Kidney (tissue), 14 donors: ENCODE measurements around the gene FHL3. TPM values are rescaled to one million over a fixed set of nuclear protein-coding genes. Genes with fewer than 3 reads are reported as not detected.

ENCODE experiments used
- DNase-seq, 5 donors: peaks; one replicate each; pipeline ENCODE4 v3.0.0-alpha.2; 2013 to 2020
- FAIRE-seq: peaks from 2 replicates; lab custom pipeline; 2012; peaks lifted over from hg19 to GRCh38; lab: Jason Lieb, UNC
- H3K27ac ChIP-seq, 2 donors: one replicate each; pipeline ENCODE4 v1.7.0; 2013; ENCODE audit warnings: low read depth in 2 of 2, low read length in 2 of 2, inconsistent platforms in 1 of 2
- H3K27me3 ChIP-seq: one replicate; pipeline ENCODE4 v1.7.1; 2013; ENCODE audit warnings: low read length, inconsistent platforms; ENCODE audit not compliant: control insufficient read depth, insufficient read depth
- H3K36me3 ChIP-seq, 3 donors: one replicate each; pipeline versions ENCODE4 v1.7.0 to v1.7.1; 2013; ENCODE audit warnings: low read length in 3 of 3, control low read depth in 1 of 3, inconsistent platforms in 1 of 3; ENCODE audit not compliant: insufficient read depth in 3 of 3, control insufficient read depth in 2 of 3
- H3K4me1 ChIP-seq, 3 donors: one replicate each; pipeline versions ENCODE4 v1.7.0 to v1.7.1; 2013; ENCODE audit warnings: low read length in 3 of 3, inconsistent platforms in 1 of 3, low read depth in 1 of 3; ENCODE audit not compliant: control insufficient read depth in 2 of 3, insufficient read depth in 2 of 3
- H3K4me3 ChIP-seq, 3 donors: one replicate each; pipeline versions ENCODE4 v1.7.0 to v1.8.1; 2013; ENCODE audit warnings: low read length in 3 of 3, control low read depth in 1 of 3, inconsistent platforms in 1 of 3
- H3K9ac ChIP-seq, 3 donors: one replicate each; pipeline versions ENCODE4 v1.7.0 to v1.7.1; 2013; ENCODE audit warnings: low read length in 3 of 3, control low read depth in 1 of 3, inconsistent platforms in 1 of 3
- H3K9me3 ChIP-seq, 3 donors: one replicate each; pipeline versions ENCODE4 v1.7.0 to v1.7.1; 2013; ENCODE audit warnings: low read length in 3 of 3, control low read depth in 1 of 3, inconsistent platforms in 1 of 3; ENCODE audit not compliant: control insufficient read depth in 2 of 3, insufficient read depth in 1 of 3
- CTCF ChIP-seq: IDR thresholded peaks from 3 replicates; pipeline ENCODE4 v1.5.1; 2012; ENCODE audit warnings: mild to moderate bottlenecking, moderate library complexity, borderline replicate concordance; ENCODE audit not compliant: insufficient read depth; ENCODE audit errors: extremely low read depth
- intact Hi-C: fragments of 100-400 bp; cut with DNase I; formaldehyde crosslinking; loops from one replicate; pipeline ENCODE4 v1.11.1; 2022
- polyA plus RNA-seq: library from polyadenylated mRNA; stranded (reverse); fragments of 350-450 nt; fragmentation: Illumina TruSeq; extraction: RNeasy Lipid Tissue Mini Kit (QIAGEN cat#74804); gene quantifications from one replicate; pipeline ENCODE4 v1.2.3, GENCODE V29; 2014; ENCODE audit warnings: low read depth, low replicate concordance; ENCODE audit not compliant: insufficient read depth
- total RNA-seq: library from RNA; stranded (reverse); fragmentation: NEBNext Ultra II Directional; extraction: Animal tissue kit (Norgen Biotek cat#: 25700); gene quantifications from one replicate; pipeline ENCODE4 v1.2.1, GENCODE V29; 2021
- donor health status: control.
- donor health status: control.
- donor health status: control.
- donor health status: control.
- donor health status: control.
- donor health status: DM: yes; HTN: yes; CAD: no.
- donor health status: Normal renal cell carcinoma (clear cell type).

Gene FHL3
- total and polyA plus RNA-seq, 2 donors from 2014 or later, result 8.2 to 19.6 TPM

- Histone ChIP-seq H3K9ac (no peak overlapping the region), H3K9me3 (no peaks in the 10 kb centered on the region), H3K4me1 (peaks cover 0 to 24% (median 5%) of the 10 kb centered on the region in 3 donors), H3K27me3 (no peaks in the 10 kb centered on the region), H3K4me3 (no peak overlapping the region), H3K36me3 (peaks cover 8 to 22% (median 21%) of the 10 kb centered on the region in 3 donors), H3K27ac (no peak overlapping the region)
- TF ChIP-seq CTCF, result no peak
- FAIRE-seq (no peak), DNase-seq (no peak)
- intact Hi-C loops, result no loop called here
Measured at GRCh38 chr1:38027201-38028104, 22.1 kb upstream of the FHL3 start.

- peaks cover 10 to 28% (median 25%) of the 10 kb centered on the region in 3 donors for H3K36me3 ChIP-seq
- H3K4me3 ChIP-seq, result no peak overlapping the region
- H3K27me3 ChIP-seq, result no peaks in the 10 kb centered on the region
- intact Hi-C loops, result no loop called here
- H3K9me3 ChIP-seq, result no peaks in the 10 kb centered on the region
- DNase-seq (peak in 4 of 5 donors; percentile 69 to 84 (median 78)), FAIRE-seq (no peak)
- TF ChIP-seq CTCF, result peak; percentile 56
- H3K27ac ChIP-seq, result no peak overlapping the region
- H3K4me1 ChIP-seq, result peaks cover 0 to 24% (median 5%) of the 10 kb centered on the region in 3 donors
- no peak overlapping the region for H3K9ac ChIP-seq
Measured at GRCh38 chr1:38026592-38027200, 21.4 kb upstream of the FHL3 start.

DNA sequence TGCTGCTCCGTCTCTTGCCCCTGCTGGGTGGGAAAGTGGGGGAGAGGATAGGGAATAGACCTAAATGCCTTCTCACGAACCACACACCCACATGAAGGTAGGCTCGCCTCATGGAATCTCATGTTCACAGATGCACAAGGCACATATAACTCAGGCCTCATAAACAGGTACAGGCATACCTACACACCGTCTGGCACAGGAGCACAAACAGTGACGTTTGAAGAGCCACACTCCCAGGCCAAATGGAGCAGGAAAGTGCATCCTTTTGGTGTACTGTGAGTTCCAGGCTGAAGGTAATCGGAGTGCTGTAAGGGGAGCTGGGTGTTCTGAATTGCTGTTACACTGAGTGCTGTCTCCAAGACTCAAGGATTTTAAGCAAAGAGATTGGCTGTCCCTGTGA, 20.4 kb upstream of the FHL3 start:
- Histone ChIP-seq H3K27ac (no peak overlapping the region), H3K27me3 (no peaks in the 10 kb centered on the region), H3K36me3 (peaks cover 10 to 28% (median 28%) of the 10 kb centered on the region in 3 donors), H3K4me3 (no peak overlapping the region), H3K9me3 (no peaks in the 10 kb centered on the region), H3K4me1 (peaks cover 0 to 16% (median 5%) of the 10 kb centered on the region in 3 donors), H3K9ac (no peak overlapping the region)
- FAIRE-seq (no peak), DNase-seq (no peak)
- intact Hi-C loops, result no loop called here
- no peak for TF ChIP-seq CTCF
